ENCODE results near the gene TMEM108. TPM values are rescaled to one million over a fixed set of nuclear protein-coding genes. Genes with fewer than 3 reads are reported as not detected.

TMEM108 gene
- polyA plus RNA-seq, 1 donor, result 28.5 TPM

GRCh38 chr3:133393204-133393603 lies 355.0 kb downstream of the TMEM108 start:
- no peak for DNase-seq

- no peak for DNase-seq
These were observed 355.7 kb downstream of the TMEM108 start for GRCh38 chr3:133393691-133394474.

- DNase-seq, result no peak
These were observed 356.5 kb downstream of the TMEM108 start for GRCh38 chr3:133394561-133395311.

DNA sequence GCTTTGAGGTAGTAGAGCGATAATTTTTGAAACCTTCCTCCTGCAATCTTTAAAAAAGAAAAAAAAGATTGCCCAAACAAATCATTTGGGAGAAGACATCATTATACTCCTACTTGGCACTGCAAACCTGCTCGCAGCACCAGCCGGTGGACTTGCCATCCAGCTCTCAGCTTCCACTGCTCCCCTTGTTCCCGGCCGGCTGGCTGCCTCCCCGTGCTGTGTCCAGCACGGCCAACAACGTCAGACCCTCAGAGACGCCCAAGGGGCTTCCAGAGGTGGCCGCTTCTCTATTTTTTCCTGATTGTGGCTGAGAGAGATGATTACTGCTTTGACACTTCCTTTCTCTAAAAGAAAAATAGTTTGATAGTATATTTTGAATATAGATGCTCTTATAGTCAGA lies 358.7 kb downstream of the TMEM108 start:
- no peak for DNase-seq

DNA sequence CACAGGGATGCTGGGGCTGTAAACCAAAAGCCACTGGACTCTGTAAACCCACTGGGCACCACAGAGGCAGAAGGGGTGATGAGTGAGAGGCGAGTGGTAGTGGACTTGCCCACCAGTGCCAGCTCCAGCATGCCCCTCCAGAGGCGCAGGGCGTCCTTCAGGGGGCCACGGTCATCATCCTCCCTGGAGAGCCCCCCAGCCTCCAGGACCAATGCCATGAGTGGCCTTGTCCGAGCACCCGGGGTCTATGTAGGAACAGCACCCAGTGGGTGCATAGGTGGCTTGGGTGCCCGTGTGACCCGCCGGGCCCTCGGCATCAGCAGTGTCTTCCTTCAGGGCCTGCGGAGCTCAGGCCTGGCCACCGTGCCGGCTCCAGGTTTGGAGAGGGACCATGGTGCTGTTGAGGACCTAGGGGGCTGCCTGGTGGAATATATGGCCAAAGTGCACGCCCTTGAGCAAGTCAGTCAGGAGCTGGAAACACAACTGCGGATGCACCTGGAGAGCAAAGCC lies 361.9 kb downstream of the TMEM108 start, which contains the start of gene BFSP2:
TSS of gene BFSP2 (plus strand) at position 51 of the 510 bp plus-strand sequence. CDS start at position 79, 28 bp downstream.
- no peak for DNase-seq

GRCh38 chr3:133401374-133402135 lies 363.4 kb downstream of the TMEM108 start:
- peak; percentile 54 for DNase-seq

GRCh38 chr3:133404920-133405319 lies 366.7 kb downstream of the TMEM108 start:
- DNase-seq, result no peak

- DNase-seq, result no peak
These were observed 370.2 kb downstream of the TMEM108 start for GRCh38 chr3:133408366-133408765.

DNA sequence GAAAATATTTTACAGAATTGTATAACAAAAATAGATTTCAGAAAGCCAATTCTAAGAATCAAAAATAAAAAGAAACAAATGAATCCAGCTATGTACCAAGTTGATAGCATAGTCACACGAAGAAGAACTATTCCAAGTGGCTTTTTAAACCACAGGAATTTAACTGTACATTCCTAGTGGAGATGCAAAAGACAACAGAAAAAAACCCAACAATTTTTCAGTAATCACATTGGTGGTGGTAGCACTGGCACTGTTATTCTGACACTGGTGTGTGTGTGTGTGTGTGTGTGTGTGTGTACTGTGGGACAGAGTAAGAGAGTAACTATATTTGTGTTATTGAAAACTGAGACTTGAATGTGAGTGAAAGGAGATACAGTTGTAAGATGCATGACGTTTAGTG lies 370.8 kb downstream of the TMEM108 start:
- DNase-seq, result no peak

DNA sequence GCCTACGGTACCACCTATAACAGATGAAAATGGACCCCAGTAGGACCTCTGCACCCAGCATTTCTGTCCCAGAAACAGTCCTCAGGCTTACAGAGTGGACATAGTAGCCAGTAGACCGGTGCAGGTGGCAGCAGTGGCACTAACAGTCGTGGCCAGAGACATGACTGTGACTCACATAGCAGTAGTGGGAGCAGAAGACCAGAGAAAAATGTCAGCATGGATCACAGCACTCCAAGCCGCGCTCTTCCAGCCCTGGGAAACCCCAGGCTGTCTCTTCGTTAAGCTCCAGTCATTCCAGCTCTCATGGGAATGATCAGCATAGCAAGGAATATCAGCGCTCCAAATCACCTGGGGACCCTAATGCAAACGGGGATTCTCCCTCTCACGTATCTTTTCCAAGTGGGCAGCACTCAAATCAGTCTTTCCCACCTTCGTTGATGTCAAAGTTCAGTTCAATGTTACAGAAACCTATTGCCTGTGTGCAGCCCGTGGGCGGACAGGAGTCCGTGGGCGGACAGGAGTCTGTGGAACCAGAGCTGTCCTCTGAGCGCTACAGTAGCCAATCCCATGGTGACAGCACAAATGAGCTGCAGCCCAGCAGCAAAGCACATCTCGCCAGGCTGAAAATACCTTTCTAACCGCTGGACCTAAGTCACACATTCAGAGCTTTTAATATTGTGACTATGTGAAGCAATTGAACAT lies 372.2 kb downstream of the TMEM108 start:
- no peak for DNase-seq

GRCh38 chr3:133412183-133413132 lies 374.3 kb downstream of the TMEM108 start:
- DNase-seq, result no peak

GRCh38 chr3:133413161-133414020 lies 375.2 kb downstream of the TMEM108 start:
- no peak for DNase-seq

- no peak for DNase-seq
These were observed 375.8 kb downstream of the TMEM108 start for GRCh38 chr3:133414021-133414392.

- DNase-seq, result no peak
These were observed 380.2 kb downstream of the TMEM108 start for GRCh38 chr3:133418361-133418760.

GRCh38 chr3:133419151-133419909 lies 381.1 kb downstream of the TMEM108 start:
- no peak for DNase-seq

GRCh38 chr3:133424937-133425869 lies 387.0 kb downstream of the TMEM108 start:
- no peak for DNase-seq

- DNase-seq, result no peak
These were observed 387.7 kb downstream of the TMEM108 start for GRCh38 chr3:133425898-133426297.

DNA sequence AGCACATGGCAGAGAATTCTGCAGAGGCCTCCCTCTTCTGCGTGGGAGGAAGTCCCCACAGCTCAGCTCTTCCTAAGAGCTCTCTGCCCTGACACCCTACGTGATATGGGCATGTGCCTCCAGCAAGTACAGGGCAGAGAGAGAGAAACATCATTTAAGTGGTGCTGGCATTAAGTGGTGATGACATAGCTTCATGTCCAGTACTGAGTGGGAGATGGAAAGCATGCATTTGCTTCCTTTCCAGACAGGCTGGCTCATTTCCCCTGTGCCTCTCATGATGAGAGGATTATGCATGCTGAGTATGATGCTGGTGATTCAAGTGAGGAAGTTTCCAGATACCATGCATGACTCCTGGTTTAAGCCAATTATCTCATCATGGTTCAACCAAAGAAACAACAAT lies 388.5 kb downstream of the TMEM108 start:
- DNase-seq, result no peak

Measured in hindlimb muscle (tissue), 1 donor.